Muscle of leg (tissue), 11 donors: ENCODE results near the gene SPEF2. TPM values are rescaled to one million over a fixed set of nuclear protein-coding genes. Genes with fewer than 3 reads are reported as not detected.

Source experiments
- DNase-seq: peaks from one replicate; pipeline ENCODE4 v3.0.0; 2013
- H3K27ac ChIP-seq: one replicate; pipeline ENCODE4 v1.5.1; 2013; ENCODE audit warnings: mild to moderate bottlenecking, low read length, control low read depth
- H3K27me3 ChIP-seq: one replicate; pipeline ENCODE4 v1.6.1; 2013; ENCODE audit warnings: low read length; ENCODE audit not compliant: control insufficient read depth, insufficient read depth
- H3K36me3 ChIP-seq: one replicate; pipeline ENCODE4 v1.6.1; 2013; ENCODE audit warnings: low read length; ENCODE audit not compliant: control insufficient read depth, insufficient read depth
- H3K4me1 ChIP-seq: one replicate; pipeline ENCODE4 v1.6.1; 2013; ENCODE audit warnings: low read length; ENCODE audit not compliant: control insufficient read depth, insufficient read depth
- H3K4me3 ChIP-seq: one replicate; pipeline ENCODE4 v1.5.1; 2013; ENCODE audit warnings: low read length, control low read depth
- H3K9me3 ChIP-seq: replicated peaks from 2 replicates; pipeline ENCODE4 v1.6.1; 2013; ENCODE audit warnings: low read depth, low read length; ENCODE audit not compliant: control insufficient read depth
- WGBS: methylation state at CpG from one replicate; pipeline ENCODE4 v1.1.5; 2013; ENCODE audit warnings: missing lambda C conversion rate; ENCODE audit not compliant: insufficient coverage; 5-methylcytosine and 5-hydroxymethylcytosine counted together
- polyA plus RNA-seq, 8 donors: library from polyadenylated mRNA; unstranded; fragments of 120-200 nt; gene quantifications; one replicate each; pipeline versions ENCODE4 v1.2.1 to v1.2.3, GENCODE V29; 2013; ENCODE audit warnings: inconsistent platforms in 1 of 8, low replicate concordance in 1 of 8; ENCODE audit not compliant: insufficient read length in 8 of 8, insufficient read depth in 1 of 8
- total RNA-seq: library from RNA; stranded (reverse); fragments of 120-200 nt; gene quantifications from one replicate; pipeline ENCODE4 v1.2.4, GENCODE V29; 2013

Gene SPEF2
- total and polyA plus RNA-seq, 9 donors: 5.1 to 10.3 (median 8.3) TPM

DNA sequence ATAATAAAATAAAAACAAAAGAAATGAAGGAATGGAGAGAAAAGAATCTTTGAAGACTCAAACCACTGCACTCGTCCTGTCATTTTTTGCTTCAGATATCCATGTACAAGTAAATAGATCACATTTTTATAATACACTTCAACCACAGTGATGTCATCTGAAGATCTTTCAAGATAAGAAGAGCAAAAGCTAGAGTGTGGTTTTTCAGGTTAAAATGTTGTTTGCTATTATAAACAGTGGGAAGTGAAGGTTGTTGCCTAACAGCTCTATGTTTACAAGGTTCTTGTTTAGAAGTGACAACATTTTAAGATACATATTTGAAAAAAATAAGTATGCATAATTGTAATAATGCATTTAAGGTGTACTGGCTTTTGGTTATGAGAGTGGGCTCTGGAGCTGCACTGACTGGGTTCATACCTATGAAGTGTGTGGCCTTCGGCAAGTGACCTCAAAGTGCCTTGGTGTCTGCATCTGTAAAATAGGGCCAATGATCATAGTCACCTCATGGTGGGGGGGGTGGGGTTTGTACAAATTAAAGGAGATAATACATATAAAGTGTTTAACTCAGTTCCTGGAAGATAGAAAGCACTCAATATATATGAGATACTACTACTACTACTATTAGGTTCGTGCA, 193.6 kb downstream of the SPEF2 start:
- no peaks in the 10 kb centered on the region for H3K36me3 ChIP-seq
- H3K27ac ChIP-seq: no peak overlapping the region
- no peak overlapping the region for H3K4me3 ChIP-seq
- peaks cover 2% of the 10 kb centered on the region for H3K27me3 ChIP-seq
- H3K9me3 ChIP-seq: no peaks in the 10 kb centered on the region
- no peak for DNase-seq
- WGBS: no CpG with 5 or more reads among the region's 3 CpGs
- H3K4me1 ChIP-seq: no peaks in the 10 kb centered on the region

DNA sequence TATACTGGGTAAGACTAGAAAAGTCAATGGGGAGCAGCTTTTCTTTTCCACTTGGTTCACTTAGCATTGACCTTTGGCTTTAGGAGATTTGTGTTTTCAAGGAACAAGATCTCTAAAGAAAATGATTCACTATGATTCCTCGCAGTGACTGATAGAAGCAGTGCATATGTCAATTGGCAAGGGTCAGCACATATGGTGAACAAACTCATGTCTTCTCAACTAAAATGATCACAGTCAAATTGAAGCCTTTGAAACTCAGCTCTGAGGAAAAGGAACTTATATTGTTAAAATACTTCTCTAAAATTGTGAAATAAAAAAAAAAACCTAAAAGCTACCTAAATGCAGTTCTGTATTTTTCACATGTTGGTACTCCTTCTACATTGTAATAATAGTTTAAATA, 195.9 kb downstream of the SPEF2 start:
- DNase-seq: no peak
- no peaks in the 10 kb centered on the region for H3K36me3 ChIP-seq
- H3K9me3 ChIP-seq: no peaks in the 10 kb centered on the region
- H3K27me3 ChIP-seq: peaks cover 2% of the 10 kb centered on the region
- WGBS: no CpG with 5 or more reads among the region's 1 CpG
- H3K4me3 ChIP-seq: no peak overlapping the region
- H3K4me1 ChIP-seq: no peaks in the 10 kb centered on the region
- no peak overlapping the region for H3K27ac ChIP-seq

DNA sequence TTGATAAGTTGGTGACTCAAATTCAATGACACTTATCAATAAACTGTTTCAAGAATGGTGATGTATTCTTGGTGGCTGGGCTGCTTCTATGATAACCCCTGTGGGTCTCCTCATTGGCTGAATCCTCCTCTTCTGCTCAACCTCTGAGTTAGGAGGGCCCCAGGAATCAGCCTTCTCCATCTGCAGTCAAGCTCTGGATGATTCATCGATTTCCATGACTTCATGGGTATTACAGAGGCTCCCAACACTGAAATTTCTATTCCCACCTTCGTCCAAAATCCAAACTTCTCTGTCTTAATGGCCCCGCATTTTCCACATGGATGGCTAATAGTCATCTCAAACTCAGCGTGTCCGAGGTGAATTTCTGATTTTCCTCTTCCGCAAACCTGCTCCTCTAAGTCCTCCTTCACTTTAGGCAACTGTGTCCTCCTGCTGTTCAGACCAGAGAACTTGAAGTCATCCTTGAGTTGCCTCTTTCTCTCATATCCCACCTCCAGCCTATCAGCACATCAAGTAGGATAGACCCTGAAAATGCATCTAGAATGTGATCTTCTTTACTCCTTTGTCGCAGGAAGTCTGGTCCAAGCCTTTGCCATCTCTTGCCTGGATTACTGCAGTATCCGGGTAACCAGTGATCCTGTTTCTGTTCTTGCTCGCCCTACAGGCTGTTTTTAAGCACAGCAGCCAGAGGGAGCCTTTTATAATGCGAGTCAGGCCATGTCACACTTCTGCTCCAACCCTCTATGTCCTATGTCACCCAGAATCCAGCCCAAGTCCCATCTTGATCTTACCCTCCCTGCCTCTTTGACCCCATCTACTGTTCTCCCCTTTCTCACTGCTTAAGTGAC, 197.7 kb downstream of the SPEF2 start:
- H3K4me1 ChIP-seq: no peaks in the 10 kb centered on the region
- 75% methylated on average over 10 of the region's 10 CpGs for WGBS
- H3K27ac ChIP-seq: no peak overlapping the region
- H3K9me3 ChIP-seq: no peaks in the 10 kb centered on the region
- no peaks in the 10 kb centered on the region for H3K36me3 ChIP-seq
- no peak overlapping the region for H3K4me3 ChIP-seq
- peaks cover 2% of the 10 kb centered on the region for H3K27me3 ChIP-seq
- DNase-seq: no peak

DNA sequence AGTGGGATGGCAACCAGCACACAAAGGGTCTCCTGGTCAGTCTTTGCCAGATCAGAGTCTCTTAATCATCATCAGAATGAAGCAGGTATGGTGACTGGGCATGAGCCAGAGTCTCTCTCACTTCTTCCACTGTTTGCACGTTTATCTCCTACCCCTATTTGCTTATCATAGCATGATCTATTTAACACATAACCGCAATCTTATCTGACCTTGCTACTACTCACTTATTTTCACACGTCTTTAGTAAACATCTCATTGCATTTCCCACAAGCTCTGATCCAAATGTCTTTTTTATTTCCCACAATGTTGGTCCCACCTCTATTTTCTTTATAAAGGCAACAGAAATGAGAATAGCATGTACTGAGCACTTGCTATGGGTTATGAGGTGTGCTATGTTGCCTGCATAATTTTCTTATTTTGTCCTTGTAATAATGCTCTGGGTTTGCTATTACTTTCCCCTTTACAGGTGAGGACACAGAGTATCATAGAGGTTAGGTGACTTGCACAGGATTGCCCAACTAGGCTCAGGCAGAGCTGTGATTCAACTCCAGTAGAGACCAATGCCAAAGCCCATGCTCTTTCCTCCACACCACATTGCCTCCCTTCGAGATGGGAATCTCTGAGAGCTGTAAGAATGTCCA, 199.3 kb downstream of the SPEF2 start:
- 68% methylated on average over 3 of the region's 4 CpGs for WGBS
- H3K36me3 ChIP-seq: no peaks in the 10 kb centered on the region
- H3K4me1 ChIP-seq: no peaks in the 10 kb centered on the region
- peaks cover 2% of the 10 kb centered on the region for H3K27me3 ChIP-seq
- H3K27ac ChIP-seq: no peak overlapping the region
- no peaks in the 10 kb centered on the region for H3K9me3 ChIP-seq
- H3K4me3 ChIP-seq: no peak overlapping the region
- no peak for DNase-seq

DNA sequence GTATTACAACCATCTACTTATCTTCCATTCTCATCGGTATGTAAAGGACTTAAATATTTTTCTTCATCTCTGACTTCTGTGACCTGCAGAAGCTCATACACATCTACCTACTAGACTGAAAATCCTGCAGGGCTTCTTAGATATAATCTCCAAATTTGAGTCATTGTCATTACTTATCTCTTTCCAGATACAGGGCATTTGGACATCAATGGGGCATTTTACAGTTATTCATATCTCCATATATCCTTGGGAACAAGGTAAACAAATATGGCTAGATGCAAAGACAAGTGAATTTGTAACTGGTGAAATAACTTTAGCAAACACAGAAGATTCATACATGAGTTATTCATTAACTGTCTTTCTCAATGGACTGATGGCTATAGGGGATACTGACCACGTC, 201.4 kb downstream of the SPEF2 start:
- DNase-seq: no peak
- Histone ChIP-seq H3K4me1 (no peaks in the 10 kb centered on the region), H3K9me3 (no peaks in the 10 kb centered on the region), H3K27me3 (peaks cover 2% of the 10 kb centered on the region), H3K36me3 (no peaks in the 10 kb centered on the region), H3K27ac (no peak overlapping the region), H3K4me3 (no peak overlapping the region)
- no CpG with 5 or more reads among the region's 2 CpGs for WGBS

DNA sequence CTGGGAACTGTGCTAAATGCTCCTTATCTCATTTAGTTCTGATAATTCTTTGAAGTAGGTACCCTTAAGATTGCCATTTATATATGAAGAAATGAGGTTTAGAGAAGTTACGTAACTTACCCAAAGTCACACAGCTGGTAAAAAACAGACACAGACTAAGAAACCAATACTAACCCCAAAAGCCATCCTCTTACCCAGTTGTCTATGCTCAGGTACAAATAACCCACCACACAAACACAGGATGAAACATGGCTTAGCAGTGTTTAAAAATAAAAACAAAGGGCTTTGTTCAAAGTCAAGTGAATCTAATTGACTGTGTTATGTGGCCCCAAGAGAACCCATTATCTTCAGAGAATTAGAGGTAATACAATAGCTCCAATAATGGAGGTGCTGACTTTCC, 202.0 kb downstream of the SPEF2 start:
- Histone ChIP-seq H3K27ac (no peak overlapping the region), H3K27me3 (peaks cover 2% of the 10 kb centered on the region), H3K36me3 (no peaks in the 10 kb centered on the region), H3K4me1 (no peaks in the 10 kb centered on the region), H3K9me3 (no peaks in the 10 kb centered on the region), H3K4me3 (no peak overlapping the region)
- WGBS: no CpG with 5 or more reads among the region's 1 CpG
- no peak for DNase-seq

DNA sequence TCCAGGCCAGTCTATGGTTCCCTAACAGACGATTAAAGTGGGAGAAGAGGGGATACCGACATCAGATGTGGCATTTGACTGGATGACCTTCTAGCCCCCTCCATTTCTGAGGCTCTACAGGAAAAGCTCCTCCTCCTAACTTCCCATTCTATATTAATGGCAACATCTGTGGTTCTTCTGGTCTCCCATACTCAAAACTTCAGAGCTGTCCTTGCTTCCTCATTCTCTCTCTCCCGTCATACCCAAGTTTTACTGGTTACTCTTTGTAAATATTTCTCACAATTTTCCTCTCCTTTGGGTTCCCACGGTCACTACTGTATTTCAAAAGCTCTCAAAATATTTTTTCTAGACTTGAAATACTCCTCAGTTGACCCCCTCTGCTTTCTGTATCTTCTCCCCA, 203.1 kb downstream of the SPEF2 start:
- no peak for DNase-seq
- WGBS: 74% methylated on average over 3 of the region's 4 CpGs
- Histone ChIP-seq H3K27me3 (peaks cover 1% of the 10 kb centered on the region), H3K36me3 (no peaks in the 10 kb centered on the region), H3K9me3 (no peaks in the 10 kb centered on the region), H3K27ac (no peak overlapping the region), H3K4me1 (no peaks in the 10 kb centered on the region), H3K4me3 (no peak overlapping the region)

DNA sequence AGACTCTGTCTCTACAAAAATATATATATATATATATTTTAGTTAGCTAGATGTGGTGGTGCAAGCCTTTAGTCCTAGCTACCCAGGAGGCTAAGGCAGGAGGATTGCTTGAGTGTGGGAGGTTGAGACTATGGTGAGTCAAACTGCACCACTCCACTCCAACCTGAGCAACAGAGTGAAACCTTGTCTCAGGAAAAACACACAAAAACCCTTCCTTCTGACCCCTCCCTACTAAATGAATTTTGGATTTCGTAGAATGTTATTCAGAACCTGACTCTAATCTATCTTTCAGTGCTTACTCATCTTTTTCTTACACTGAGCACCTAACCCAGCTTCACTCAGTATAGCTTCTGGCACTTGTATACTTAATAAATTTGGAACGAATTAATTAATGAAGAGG, 203.8 kb downstream of the SPEF2 start:
- WGBS: no CpG with 5 or more reads among the region's 2 CpGs
- DNase-seq: no peak
- no peak overlapping the region for H3K4me3 ChIP-seq
- no peak overlapping the region for H3K27ac ChIP-seq
- H3K4me1 ChIP-seq: no peaks in the 10 kb centered on the region
- H3K36me3 ChIP-seq: no peaks in the 10 kb centered on the region
- H3K27me3 ChIP-seq: no peaks in the 10 kb centered on the region
- H3K9me3 ChIP-seq: no peaks in the 10 kb centered on the region

DNA sequence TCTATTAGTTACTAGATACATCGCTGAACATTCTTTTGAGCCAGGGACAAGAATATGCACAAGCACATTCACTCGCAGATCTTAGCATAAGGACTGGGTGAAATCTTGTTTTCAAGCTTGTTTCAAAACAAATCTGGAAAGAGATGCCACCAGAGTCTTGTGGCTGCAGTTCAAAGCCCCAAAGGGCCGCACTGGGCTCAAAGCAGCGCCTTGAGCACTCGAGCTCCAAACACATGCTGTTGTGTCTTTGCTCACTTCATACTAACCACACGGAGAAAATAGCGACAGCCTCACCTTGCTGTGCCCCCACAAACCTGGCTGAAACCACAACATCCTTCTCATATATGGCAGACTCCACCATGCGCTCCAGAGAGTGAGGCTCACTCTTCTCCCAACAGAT, 204.8 kb downstream of the SPEF2 start:
- Histone ChIP-seq H3K4me3 (no peak overlapping the region), H3K4me1 (no peaks in the 10 kb centered on the region), H3K36me3 (no peaks in the 10 kb centered on the region), H3K27me3 (no peaks in the 10 kb centered on the region), H3K9me3 (no peaks in the 10 kb centered on the region), H3K27ac (no peak overlapping the region)
- 80% methylated on average over 6 of the region's 8 CpGs for WGBS
- no peak for DNase-seq

DNA sequence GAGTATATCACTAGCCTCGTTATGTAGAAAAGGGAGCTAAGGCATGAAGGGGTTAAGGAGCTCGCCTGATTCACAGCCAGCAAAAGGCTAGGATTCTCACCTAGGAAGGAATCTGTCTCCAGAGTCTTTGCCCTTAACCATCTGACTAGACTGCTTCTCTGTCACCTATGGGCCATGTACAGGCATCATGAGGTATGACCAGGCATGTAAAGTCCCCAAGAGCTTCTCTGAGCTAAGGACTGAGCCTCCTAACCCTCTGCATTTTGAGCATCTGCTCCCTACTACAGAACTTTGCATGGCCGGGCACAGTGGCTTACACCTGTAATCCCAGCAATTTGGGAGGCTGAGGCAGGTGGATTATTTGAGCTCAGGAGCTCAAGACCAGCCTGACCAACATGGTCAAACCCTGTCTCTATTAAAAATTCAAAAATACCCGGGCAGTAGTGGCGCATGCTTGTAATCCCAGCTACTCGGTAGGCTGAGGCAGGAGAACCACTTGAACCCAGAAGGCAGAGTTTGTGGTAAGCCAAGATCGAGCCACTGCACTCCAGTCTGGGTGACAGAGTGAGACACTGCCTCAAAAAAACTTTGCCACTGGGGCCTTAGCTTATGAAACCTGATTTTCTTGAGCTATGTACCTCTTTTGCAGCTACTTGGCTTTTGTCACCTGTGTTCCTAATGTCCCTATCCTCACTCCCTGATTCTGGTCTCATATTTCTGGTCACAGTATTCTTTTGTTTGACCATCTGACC, 205.9 kb downstream of the SPEF2 start:
- H3K36me3 ChIP-seq: no peaks in the 10 kb centered on the region
- no peak overlapping the region for H3K27ac ChIP-seq
- no peaks in the 10 kb centered on the region for H3K27me3 ChIP-seq
- 83% methylated on average over 4 of the region's 7 CpGs for WGBS
- DNase-seq: no peak
- H3K4me1 ChIP-seq: no peaks in the 10 kb centered on the region
- H3K9me3 ChIP-seq: no peaks in the 10 kb centered on the region
- no peak overlapping the region for H3K4me3 ChIP-seq
